ENCODE data around the gene ZBTB9. TPM values are rescaled to one million over a fixed set of nuclear protein-coding genes. Genes with fewer than 3 reads are reported as not detected.

Gene ZBTB9
- total and polyA plus RNA-seq, 4 donors = 1.1 to 3.4 (median 2.3) TPM

GRCh38 chr6:33412140-33413009 lies 42.0 kb upstream of the ZBTB9 start:
- H3K27me3 ChIP-seq (ENCODE audit: control insufficient read depth in 4 of 4, insufficient read depth in 4 of 4, low read length in 3 of 4) = no peaks in the 10 kb centered on the region
- 93% methylated on average over 10 of the region's 10 CpGs for WGBS
- no peak for DNase-seq (ENCODE audit: low spot score)
- H3K9ac ChIP-seq (ENCODE audit: low read depth in 1 of 2, low read length in 2 of 2) = no peak overlapping the region
- H3K4me3 ChIP-seq (ENCODE audit: low read depth in 1 of 3, low read length in 3 of 3) = no peak overlapping the region
- H3K27ac ChIP-seq (ENCODE audit: low read depth in 1 of 2, low read length in 2 of 2) = no peak overlapping the region
- no peaks in the 10 kb centered on the region for H3K9me3 ChIP-seq (ENCODE audit: control insufficient read depth in 4 of 4, low read length in 3 of 4)
- H3K36me3 ChIP-seq (ENCODE audit: control insufficient read depth in 4 of 4, insufficient read depth in 3 of 4, low read depth in 1 of 4, low read length in 3 of 4) = peaks cover 8 to 31% (median 19%) of the 10 kb centered on the region in 4 donors
- TF ChIP-seq HNF4G (IDR thresholded peaks at IDR 0.05) = no peak
- no peak for TF ChIP-seq FOXA2 (IDR thresholded peaks at IDR 0.05)
- TF ChIP-seq NR2F2 (IDR thresholded peaks at IDR 0.05) = no peak
- no peak for TF ChIP-seq ATF3 (IDR thresholded peaks at IDR 0.05)
- no peak for TF ChIP-seq CTCF (IDR thresholded peaks at IDR 0.05; ENCODE audit: low read depth, low read length, missing input control)
- no peak for TF ChIP-seq ZBTB33 (IDR thresholded peaks at IDR 0.05)
- TF ChIP-seq HNF4A (conservative IDR thresholded peaks at IDR 0.05) = no peak
- no peak for TF ChIP-seq FOXA1 (IDR thresholded peaks at IDR 0.05)
- no peak for TF ChIP-seq EGR1 (IDR thresholded peaks at IDR 0.05; ENCODE audit: low read depth in 2 of 2)
- TF ChIP-seq RXRA (IDR thresholded peaks at IDR 0.05) = no peak
- no peak for TF ChIP-seq RAD21 (IDR thresholded peaks at IDR 0.05)
- no peak for TF ChIP-seq GABPA (IDR thresholded peaks at IDR 0.05 in 1 of 2, conservative IDR thresholded peaks at IDR 0.05 in 1 of 2)
- no peak for TF ChIP-seq MAX (IDR thresholded peaks at IDR 0.05)
- peaks cover 12 to 36% (median 27%) of the 10 kb centered on the region in 4 donors for H3K4me1 ChIP-seq (ENCODE audit: control insufficient read depth in 4 of 4, insufficient read depth in 4 of 4, low read length in 3 of 4)

- no peak overlapping the region for H3K4me3 ChIP-seq (ENCODE audit: low read depth in 1 of 3, low read length in 3 of 3)
- H3K27me3 ChIP-seq (ENCODE audit: control insufficient read depth in 4 of 4, insufficient read depth in 4 of 4, low read length in 3 of 4) = no peaks in the 10 kb centered on the region
- H3K9me3 ChIP-seq (ENCODE audit: control insufficient read depth in 4 of 4, low read length in 3 of 4) = no peaks in the 10 kb centered on the region
- DNase-seq (ENCODE audit: low spot score) = no peak
- H3K27ac ChIP-seq (ENCODE audit: low read depth in 1 of 2, low read length in 2 of 2) = no peak overlapping the region
- no peak overlapping the region for H3K9ac ChIP-seq (ENCODE audit: low read depth in 1 of 2, low read length in 2 of 2)
- H3K4me1 ChIP-seq (ENCODE audit: control insufficient read depth in 4 of 4, insufficient read depth in 4 of 4, low read length in 3 of 4) = peaks cover 13 to 42% (median 30%) of the 10 kb centered on the region in 4 donors
- no peak for TF ChIP-seq FOXA2 (IDR thresholded peaks at IDR 0.05)
- TF ChIP-seq YY1 (IDR thresholded peaks at IDR 0.05) = no peak
- no peak for TF ChIP-seq RXRA (IDR thresholded peaks at IDR 0.05)
- TF ChIP-seq JUND (IDR thresholded peaks at IDR 0.05) = no peak
- TF ChIP-seq GABPA (IDR thresholded peaks at IDR 0.05 in 1 of 2, conservative IDR thresholded peaks at IDR 0.05 in 1 of 2) = no peak
- TF ChIP-seq MAX (IDR thresholded peaks at IDR 0.05) = no peak
- no peak for TF ChIP-seq HNF4G (IDR thresholded peaks at IDR 0.05)
- H3K36me3 ChIP-seq (ENCODE audit: control insufficient read depth in 4 of 4, insufficient read depth in 3 of 4, low read depth in 1 of 4, low read length in 3 of 4) = peaks cover 8 to 31% (median 19%) of the 10 kb centered on the region in 4 donors
- 92% methylated on average over 14 of the region's 14 CpGs for WGBS
These were observed 40.9 kb upstream of the ZBTB9 start for GRCh38 chr6:33413241-33414120.
